ENCODE measurements around the gene SDR39U1.

The SDR39U1 gene

GRCh38 chr14:24398653-24399446 lies 43.7 kb downstream of the SDR39U1 start, which contains the start of gene NYNRIN:
Gene NYNRIN (plus strand): TSS chr14:24399003. CDS start chr14:24399247, 244 bp downstream.
- no peak for DNase-seq (ENCODE audit: low spot score)
- Histone ChIP-seq H3K9me3 (ENCODE audit: severe bottlenecking) (no peaks in the 10 kb centered on the region), H3K4me1 (ENCODE audit: insufficient read depth, poor library complexity, severe bottlenecking) (peaks cover 8% of the 10 kb centered on the region), H3K36me3 (ENCODE audit: low read depth) (no peaks in the 10 kb centered on the region), H3K27me3 (ENCODE audit: insufficient read depth, poor library complexity, severe bottlenecking) (no peaks in the 10 kb centered on the region), H3K27ac (ENCODE audit: poor library complexity, severe bottlenecking) (no peak within 1 kb of the TSS), H3K4me3 (ENCODE audit: severe bottlenecking) (peak within 1 kb of the TSS; percentile 18)
- no peak for TF ChIP-seq CTCF (IDR thresholded peaks at IDR 0.05; ENCODE audit: poor library complexity, severe bottlenecking)
- peak; percentile 43 for ATAC-seq (ENCODE audit: low read depth)

- no peaks in the 10 kb centered on the region for H3K9me3 ChIP-seq (ENCODE audit: severe bottlenecking)
- DNase-seq (ENCODE audit: low spot score) (no peak), ATAC-seq (ENCODE audit: low read depth) (no peak)
- H3K36me3 ChIP-seq (ENCODE audit: low read depth): no peaks in the 10 kb centered on the region
- no peak overlapping the region for H3K27ac ChIP-seq (ENCODE audit: poor library complexity, severe bottlenecking)
- H3K4me3 ChIP-seq (ENCODE audit: severe bottlenecking): no peak overlapping the region
- TF ChIP-seq CTCF (IDR thresholded peaks at IDR 0.05; ENCODE audit: poor library complexity, severe bottlenecking): no peak
- no peaks in the 10 kb centered on the region for H3K27me3 ChIP-seq (ENCODE audit: insufficient read depth, poor library complexity, severe bottlenecking)
- H3K4me1 ChIP-seq (ENCODE audit: insufficient read depth, poor library complexity, severe bottlenecking): peaks cover 8% of the 10 kb centered on the region
Measured at GRCh38 chr14:24398293-24398652, 44.3 kb downstream of the SDR39U1 start.

GRCh38 chr14:24397639-24398292 lies 44.8 kb downstream of the SDR39U1 start:
- Histone ChIP-seq H3K36me3 (ENCODE audit: low read depth) (no peaks in the 10 kb centered on the region), H3K4me3 (ENCODE audit: severe bottlenecking) (no peak overlapping the region), H3K27ac (ENCODE audit: poor library complexity, severe bottlenecking) (no peak overlapping the region), H3K27me3 (ENCODE audit: insufficient read depth, poor library complexity, severe bottlenecking) (no peaks in the 10 kb centered on the region), H3K4me1 (ENCODE audit: insufficient read depth, poor library complexity, severe bottlenecking) (peaks cover 9% of the 10 kb centered on the region), H3K9me3 (ENCODE audit: severe bottlenecking) (no peaks in the 10 kb centered on the region)
- TF ChIP-seq CTCF (IDR thresholded peaks at IDR 0.05; ENCODE audit: poor library complexity, severe bottlenecking): no peak
- no peak for ATAC-seq (ENCODE audit: low read depth)
- no peak for DNase-seq (ENCODE audit: low spot score)

- DNase-seq (ENCODE audit: low spot score) (no peak), ATAC-seq (ENCODE audit: low read depth) (peak; percentile 11; the same call in 2 of the 3 replicates)
- Histone ChIP-seq H3K36me3 (ENCODE audit: low read depth) (no peaks in the 10 kb centered on the region), H3K27me3 (ENCODE audit: insufficient read depth, poor library complexity, severe bottlenecking) (no peaks in the 10 kb centered on the region), H3K9me3 (ENCODE audit: severe bottlenecking) (no peaks in the 10 kb centered on the region), H3K4me3 (ENCODE audit: severe bottlenecking) (no peak overlapping the region), H3K27ac (ENCODE audit: poor library complexity, severe bottlenecking) (no peak overlapping the region), H3K4me1 (ENCODE audit: insufficient read depth, poor library complexity, severe bottlenecking) (peaks cover 19% of the 10 kb centered on the region)
- TF ChIP-seq CTCF (IDR thresholded peaks at IDR 0.05; ENCODE audit: poor library complexity, severe bottlenecking): no peak
Measured at GRCh38 chr14:24395609-24396582, 46.7 kb downstream of the SDR39U1 start.
